Measurements from ENCODE around the gene CTSA.

CTSA gene

GRCh38 chr20:45890985-45891983 lies at the start of gene CTSA, which contains the start of gene NEURL2:
CTSA (plus strand) TSS chr20:45891335; CDS start chr20:45891569, 234 bp downstream.
NEURL2 (minus strand) TSS chr20:45891208; CDS start chr20:45890991, 217 bp downstream.
- peak; percentile 88 for DNase-seq

GRCh38 chr20:45841407-45842129 lies 49.6 kb upstream of the CTSA start:
- no peak for DNase-seq

- peak; percentile 9 for DNase-seq
Observed at GRCh38 chr20:45842169-45842812, 48.8 kb upstream of the CTSA start.

- DNase-seq = no peak
Observed at GRCh38 chr20:45843506-45843905, 47.6 kb upstream of the CTSA start.

- DNase-seq = no peak
Observed at GRCh38 chr20:45845452-45845851, 45.7 kb upstream of the CTSA start.

GRCh38 chr20:45848421-45848820 lies 42.7 kb upstream of the CTSA start:
- DNase-seq = no peak

GRCh38 chr20:45848969-45849582 lies 42.1 kb upstream of the CTSA start:
- DNase-seq = no peak

GRCh38 chr20:45850238-45850637 lies 40.9 kb upstream of the CTSA start:
- DNase-seq = no peak

- no peak for DNase-seq
Observed at GRCh38 chr20:45850926-45851325, 40.2 kb upstream of the CTSA start.

GRCh38 chr20:45851501-45851900 lies 39.6 kb upstream of the CTSA start:
- DNase-seq = no peak

- DNase-seq = no peak
Observed at GRCh38 chr20:45852326-45852725, 38.8 kb upstream of the CTSA start.

GRCh38 chr20:45853484-45853883 lies 37.7 kb upstream of the CTSA start:
- DNase-seq = no peak

GRCh38 chr20:45857114-45857881 lies 33.8 kb upstream of the CTSA start, which contains the start of the genes ACOT8 and ZSWIM3:
ACOT8 (minus strand) TSS chr20:45857392; CDS start chr20:45857315, 77 bp downstream.
ZSWIM3 (plus strand) TSS chr20:45857614; CDS start chr20:45857826, 212 bp downstream.
- peak; percentile 99 for DNase-seq

- DNase-seq = peak; percentile 50
Observed at GRCh38 chr20:45857882-45858216, 33.3 kb upstream of the CTSA start.

- DNase-seq = no peak
Observed at GRCh38 chr20:45859916-45860315, 31.2 kb upstream of the CTSA start.

GRCh38 chr20:45860560-45861220 lies 30.4 kb upstream of the CTSA start:
- DNase-seq = no peak

GRCh38 chr20:45861221-45862075 lies 29.7 kb upstream of the CTSA start:
- DNase-seq = peak; percentile 58

GRCh38 chr20:45863543-45864470 lies 27.3 kb upstream of the CTSA start:
- DNase-seq = no peak

GRCh38 chr20:45866454-45866853 lies 24.7 kb upstream of the CTSA start:
- DNase-seq = no peak

All from NCI-H69 (cell line).